NOMO-1 treated with DMSO at 0.1 percent for 48 hours (cell line): ENCODE data around the gene SND1.
A peak's percentile ranks its signal among the peaks of the same experiment; 100 is the strongest.

Source experiments
- DNase-seq: peaks from one replicate; lab custom pipeline; 2025; ENCODE audit not compliant: unreplicated experiment; lab: John Stamatoyannopoulos, UW

SND1 gene

DNA sequence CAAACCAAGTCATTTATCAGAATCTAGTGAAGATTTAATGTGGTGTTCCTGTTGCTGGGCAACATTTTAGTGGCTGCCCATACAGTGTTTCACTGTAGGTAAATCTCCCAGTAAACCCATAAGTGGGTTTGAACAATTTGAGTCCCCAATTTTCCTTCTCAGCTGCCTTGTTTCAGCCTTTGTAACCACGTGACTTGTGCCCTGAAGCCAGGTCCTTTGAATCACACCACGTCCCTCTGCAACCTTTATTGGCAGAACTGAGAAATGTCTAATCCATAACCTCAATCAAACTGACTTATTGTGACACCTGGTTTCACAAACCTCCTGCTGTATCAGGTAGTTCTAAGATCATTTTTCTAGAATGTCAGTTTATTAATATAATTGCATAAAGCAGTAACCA lies 30.1 kb downstream of the SND1 start:
- no peak for DNase-seq

DNA sequence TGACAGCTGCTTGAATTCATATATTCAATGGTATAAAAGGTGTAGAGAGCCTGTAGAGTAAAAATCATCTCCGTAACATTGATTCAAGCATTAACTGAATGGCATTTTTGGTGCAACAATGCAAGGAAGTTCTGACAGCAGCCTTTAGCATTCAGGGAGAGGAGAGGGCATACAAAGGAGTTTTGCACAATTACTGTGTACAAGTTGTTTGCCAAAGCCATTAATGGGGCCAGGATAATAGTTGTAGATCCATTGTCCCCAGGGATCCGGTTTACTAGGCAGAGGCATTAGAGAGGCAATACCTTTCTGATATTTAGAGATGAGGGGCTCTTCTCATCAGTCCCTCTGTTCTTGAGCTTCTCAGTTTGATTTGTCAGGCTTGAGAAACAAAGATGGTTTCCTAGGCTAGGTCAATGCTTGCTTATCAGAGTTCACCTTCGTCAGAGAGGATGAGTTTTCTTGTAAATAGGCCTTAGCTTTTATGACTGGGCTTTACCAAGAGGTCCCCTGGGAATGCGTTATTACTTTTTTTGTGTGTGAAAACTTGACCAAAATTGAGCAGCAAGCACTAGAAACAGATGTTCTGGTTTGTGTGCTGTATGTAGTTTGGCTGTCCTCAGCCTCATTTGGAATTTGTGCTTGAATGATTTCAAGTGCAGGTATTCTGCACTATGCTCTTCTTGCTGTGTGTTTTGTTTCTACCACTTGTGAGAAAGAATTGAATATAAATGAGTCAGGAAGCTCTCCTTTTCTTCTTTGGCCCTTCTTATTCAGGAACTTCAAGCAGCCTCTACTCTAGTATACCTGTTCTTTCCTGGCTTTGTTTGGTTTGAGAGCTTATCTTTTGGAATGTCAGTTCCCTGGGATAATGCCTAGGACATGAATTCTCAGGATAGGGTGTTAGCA lies 32.0 kb downstream of the SND1 start:
- DNase-seq: no peak

DNA sequence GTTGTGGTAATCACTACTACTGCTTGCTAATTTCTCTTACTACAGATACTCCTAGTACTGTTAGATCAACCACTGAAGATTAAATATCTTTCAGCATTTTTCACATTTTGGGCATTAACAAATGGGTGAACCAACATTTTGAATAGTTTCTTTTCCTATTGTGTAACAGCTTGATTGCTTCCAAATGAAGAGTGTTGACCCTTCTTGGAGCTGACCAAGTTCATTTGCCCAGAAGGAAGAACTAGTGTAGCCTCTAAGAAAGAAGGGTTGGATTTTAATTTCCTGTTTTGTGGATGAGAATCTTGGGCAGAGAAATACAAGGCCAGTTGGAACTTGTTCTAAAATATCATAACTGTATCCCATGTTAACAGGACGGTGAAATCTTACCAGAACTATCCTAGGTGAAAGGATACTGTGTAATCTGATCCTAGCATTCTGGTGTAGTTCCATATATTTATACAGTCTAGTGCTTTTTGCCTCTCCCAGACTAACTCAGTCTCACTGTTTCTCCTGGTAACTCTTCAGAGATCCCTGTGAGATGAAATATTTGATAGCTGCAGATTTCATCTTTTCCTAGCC lies 37.3 kb downstream of the SND1 start:
- no peak for DNase-seq

DNA sequence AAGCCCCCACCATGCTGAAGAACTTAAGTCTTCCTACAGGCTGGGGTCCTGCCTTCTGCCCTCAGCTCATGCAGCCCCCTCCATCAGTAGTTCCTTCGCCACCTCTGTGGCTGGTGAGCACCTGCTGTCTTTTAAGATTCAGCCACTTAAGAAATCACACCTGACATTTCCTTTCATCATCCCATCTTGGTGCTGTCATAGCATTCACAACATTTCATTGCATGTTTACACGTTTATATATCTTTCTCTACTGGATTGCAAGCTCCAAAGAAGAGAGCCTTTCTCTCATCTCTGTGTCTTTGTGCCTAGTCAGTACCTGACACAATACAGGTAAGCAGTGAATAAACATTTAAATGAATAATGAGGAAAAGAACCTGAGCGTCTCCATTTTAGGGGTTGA lies 38.3 kb downstream of the SND1 start:
- DNase-seq: no peak

DNA sequence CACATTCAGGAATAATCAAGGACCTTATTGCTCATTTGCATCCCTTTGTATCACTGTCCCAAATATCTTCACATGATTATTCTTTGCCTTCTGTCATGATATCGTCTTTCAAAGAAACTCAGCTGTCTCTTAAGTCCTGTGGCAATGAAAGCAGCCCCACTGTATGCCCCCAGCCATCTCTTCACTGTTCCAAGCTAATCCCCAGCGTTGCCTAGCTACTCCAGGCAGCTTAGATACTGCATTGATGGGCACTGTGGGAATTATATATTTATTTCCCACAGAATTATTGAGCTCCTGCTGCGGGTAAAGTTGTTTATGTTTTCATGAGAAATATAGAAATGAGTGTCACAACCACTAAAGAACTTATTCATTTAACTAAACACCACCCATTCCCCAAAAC lies 38.8 kb downstream of the SND1 start:
- DNase-seq: no peak

DNA sequence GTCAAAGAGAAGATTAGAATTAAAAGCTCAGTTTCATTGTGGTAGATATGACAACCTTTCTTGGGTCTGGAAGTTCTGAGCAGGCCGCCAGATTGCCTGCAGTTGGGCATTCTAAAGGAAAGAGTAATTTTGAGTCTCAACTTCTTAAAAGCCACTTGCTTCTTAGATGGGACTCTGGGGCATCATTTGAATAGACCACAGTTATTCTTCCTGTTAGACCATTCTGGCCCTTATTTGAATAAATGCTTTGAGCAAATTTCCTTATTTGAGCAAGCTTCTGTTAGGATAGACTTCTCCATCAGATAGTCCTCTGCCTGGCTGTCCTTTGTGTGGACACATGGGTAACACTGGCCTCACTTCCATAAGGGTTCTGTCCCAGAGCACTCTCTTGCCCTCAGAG lies 40.2 kb downstream of the SND1 start:
- DNase-seq: no peak

DNA sequence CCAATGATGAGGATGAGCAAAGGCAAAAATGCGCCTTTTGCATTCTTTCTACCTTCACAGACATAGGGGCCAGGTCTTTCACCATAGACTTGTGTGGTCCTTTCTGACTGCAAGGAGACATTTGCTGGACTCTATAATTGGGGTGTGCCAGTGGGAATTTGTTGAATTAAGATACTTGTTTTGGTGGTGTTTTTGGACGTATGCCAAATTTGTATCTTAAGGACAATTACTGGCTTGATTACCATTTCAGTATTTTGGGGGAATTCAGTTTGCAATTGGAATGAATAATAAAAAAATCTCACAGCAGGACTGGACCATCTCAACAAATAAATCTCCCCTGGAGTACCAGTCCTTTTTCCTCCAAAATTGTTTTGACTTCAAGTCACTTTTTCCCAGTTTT lies 47.9 kb downstream of the SND1 start:
- DNase-seq: no peak

DNA sequence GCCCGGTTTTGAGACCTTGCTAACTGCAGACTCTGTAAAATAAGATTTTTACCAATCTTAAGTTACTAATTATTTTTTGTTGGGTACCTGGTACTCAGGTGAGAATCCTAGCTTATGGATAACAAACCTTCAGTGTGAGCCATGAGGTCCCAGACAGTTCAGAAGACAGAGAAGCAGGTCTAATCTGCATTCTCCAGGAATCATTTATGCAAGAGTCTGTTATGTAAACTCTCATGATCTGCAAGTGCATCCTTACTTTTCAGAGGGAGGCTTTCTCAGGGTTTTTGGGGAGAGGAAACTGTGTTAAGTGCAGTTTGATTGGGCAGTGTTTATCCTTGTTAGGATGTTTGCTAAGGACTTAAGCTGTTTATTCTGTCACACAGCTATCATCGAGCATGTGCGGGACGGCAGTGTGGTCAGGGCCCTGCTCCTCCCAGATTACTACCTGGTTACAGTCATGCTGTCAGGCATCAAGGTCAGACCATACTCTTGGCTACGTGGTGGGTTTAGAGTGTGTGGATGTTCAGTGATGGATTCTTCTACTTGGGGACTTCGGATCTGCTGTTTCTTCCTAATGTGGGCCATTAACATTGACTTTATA lies 50.2 kb downstream of the SND1 start:
- no peak for DNase-seq

DNA sequence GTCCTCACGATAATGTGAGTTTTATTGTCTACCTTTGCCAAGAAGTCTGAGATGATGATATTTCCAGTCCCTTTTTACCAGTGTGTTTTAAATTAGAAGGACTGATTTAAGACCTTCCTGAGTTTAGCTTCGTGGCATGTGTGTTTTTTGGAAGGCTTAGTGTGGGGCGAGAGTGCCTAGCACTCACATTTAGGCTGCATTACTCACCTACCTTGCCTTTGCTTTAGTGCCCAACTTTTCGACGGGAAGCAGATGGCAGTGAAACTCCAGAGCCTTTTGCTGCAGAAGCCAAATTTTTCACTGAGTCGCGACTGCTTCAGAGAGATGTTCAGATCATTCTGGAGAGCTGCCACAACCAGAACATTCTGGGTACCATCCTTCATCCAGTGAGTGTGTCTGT lies 50.9 kb downstream of the SND1 start:
- no peak for DNase-seq

DNA sequence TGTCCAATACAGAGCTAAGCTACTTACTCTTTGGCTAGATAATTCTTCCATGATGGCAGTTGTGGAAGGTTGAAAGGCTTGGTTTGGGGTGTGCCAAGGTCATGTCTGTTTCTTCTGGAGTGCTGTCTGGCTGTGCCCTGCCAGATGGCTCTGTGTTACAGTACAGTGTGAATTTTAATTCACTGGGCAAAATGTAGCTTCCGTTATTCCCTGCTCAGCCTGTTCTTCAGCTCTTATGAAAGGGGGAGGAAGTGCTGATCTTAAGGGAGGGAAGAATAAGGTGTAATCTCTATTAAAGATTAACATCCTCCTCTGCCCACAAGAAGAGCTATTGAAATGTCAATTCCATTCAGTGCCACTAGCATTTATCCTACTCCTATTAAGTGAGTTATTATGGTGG lies 52.2 kb downstream of the SND1 start:
- DNase-seq: no peak

DNA sequence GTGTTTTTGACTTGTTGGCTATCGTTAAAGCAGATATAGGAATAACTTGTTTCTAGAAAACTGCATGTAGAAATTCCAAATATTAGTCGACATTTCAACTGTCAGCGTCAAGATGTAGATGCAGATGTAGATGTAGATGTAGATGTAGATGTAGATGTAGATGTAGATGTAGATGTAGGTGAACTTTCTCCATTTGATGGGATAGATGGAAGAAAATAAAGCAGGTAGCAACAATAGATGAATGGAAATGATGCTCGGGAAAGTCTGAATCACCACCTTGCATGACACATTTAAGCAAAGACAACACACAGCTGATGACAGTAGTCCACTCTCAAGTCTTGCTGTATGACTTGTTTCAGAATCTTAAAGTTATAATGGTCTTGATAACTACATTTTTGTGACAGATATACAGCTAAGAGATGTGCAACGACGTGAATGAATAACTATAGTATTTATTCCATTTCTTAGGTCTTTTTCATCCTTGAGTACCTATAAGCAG lies 53.5 kb downstream of the SND1 start:
- no peak for DNase-seq

DNA sequence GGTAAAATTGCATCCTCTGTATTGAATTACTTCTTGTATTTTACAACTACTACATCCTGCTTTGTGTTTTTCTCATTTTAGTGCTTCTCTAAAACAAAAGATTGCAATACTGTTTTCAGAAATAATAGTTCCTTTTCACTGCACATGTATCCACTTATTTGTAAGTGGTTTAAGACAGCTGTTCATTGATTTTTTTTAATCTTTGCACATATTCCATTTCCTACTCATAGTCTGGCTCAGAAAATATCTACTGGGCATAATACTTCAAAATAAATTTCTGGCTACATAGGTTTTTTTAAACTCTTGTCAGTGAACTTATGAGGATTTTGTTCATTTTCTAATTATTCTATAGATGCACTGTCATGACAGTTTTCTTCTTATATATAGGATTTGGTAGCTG lies 54.8 kb downstream of the SND1 start:
- no peak for DNase-seq

DNA sequence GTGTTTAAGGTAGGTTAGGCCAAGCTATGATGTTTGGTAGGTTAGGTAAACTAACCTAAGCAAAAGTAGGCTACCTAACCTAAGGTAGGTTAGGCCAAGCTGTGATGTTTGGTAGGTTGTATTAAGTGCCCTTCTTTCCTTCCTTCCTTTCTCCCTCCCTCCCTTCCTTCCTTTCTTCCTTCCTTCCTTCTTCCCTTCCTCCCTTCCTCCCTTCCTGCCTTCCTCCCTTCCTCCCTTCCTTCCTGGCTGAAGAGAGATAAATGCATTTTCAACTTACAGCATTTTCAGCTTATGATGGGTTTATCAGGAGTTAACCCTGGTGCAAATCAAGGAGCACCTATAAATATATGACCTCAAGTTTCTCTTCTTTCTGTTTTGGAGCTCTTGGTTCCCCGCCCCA lies 56.2 kb downstream of the SND1 start:
- DNase-seq: no peak

DNA sequence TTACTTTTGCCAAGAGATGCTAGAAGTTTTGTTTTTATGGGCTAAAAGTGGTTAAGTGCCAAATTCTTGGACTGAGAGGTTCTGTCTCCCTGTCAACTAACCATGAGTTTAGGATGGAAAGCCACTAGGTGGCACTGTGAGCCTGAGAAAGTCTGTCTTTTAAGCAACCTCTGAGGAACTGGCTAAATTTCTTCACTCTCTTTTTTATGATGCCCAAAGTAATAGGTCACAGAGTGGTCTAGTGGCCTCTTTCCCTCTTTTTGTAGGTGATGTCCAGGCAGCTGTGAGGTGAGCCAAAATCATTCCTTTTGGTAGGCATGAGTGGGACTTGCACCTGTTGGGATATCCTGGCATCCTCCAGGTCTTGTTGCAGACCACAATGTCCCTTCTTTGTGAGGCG lies 56.8 kb downstream of the SND1 start:
- peak; percentile 50 for DNase-seq

DNA sequence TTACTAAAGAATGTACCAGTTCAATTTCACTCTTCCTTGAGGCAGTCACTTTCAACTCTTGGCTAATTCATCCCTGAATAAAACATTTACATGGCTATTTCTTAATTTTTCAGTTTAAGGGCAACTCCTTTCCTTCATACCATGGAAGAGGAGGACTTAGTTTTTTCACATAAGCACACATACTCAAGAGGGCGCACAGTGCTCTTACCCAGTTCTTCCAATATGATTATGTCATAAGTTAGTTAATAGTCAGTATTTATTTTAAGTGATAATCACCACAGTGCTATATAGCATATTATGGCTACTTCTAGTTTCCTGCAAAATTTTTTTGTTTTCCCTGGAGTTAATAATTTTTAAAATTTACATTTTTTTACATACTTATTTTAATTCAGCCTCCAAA lies 58.6 kb downstream of the SND1 start:
- DNase-seq: no peak

DNA sequence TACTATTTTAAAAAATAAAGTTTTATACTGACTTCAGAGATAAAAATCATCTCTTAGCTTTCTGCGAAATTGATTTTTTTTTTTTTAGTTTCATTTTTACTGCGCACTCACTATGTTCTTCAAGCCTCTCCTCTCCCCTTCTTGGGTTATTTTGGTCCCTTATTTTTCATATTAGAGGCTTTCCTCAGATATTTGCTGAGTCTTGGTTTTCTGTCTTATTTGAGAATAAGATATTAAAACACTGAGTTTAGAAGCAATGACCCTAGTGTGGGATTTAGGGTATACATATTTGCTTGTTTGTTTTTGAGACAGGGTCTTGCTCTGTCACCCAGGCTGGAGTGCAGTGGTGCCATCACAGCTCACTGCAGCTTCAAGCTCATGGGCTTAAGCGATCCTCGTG lies 59.9 kb downstream of the SND1 start:
- no peak for DNase-seq

DNA sequence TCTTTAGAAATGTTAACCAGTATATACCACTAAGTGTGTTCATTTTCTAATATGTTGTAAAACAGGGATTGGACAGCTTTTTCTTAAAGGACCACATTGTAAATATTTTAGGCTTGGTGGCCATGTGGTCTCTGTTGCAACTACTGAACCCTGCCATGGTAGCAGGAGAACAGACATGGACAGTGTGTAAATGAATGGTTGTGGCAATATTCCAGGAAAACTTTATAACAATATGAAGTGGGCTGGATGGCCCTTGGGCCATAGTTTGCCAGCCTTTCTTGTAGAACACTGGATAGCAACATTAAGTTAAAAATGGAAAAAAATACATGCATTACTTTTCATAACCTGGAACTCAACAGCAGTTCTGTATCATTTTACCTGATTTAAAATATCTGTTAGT lies 61.0 kb downstream of the SND1 start:
- no peak for DNase-seq

DNA sequence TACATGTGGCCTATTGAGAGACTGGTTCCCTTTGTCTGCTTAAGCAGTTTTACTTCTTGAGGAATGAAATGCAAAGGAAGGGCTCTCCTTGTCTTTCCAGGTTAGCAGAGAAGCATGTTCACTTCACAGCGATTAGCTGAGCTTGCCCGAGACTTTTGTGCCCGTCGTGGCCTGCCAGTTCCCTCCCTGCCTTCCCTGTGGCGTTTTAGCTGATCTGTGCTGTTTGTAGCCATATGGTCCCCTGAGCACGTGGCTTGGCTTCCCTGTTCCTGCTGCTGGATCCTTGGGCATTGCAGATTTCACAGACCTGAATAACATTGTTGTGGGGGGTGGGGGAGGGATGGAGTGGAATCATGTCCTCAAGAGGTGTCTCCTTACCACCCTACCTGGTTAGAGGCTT lies 61.8 kb downstream of the SND1 start:
- no peak for DNase-seq

DNA sequence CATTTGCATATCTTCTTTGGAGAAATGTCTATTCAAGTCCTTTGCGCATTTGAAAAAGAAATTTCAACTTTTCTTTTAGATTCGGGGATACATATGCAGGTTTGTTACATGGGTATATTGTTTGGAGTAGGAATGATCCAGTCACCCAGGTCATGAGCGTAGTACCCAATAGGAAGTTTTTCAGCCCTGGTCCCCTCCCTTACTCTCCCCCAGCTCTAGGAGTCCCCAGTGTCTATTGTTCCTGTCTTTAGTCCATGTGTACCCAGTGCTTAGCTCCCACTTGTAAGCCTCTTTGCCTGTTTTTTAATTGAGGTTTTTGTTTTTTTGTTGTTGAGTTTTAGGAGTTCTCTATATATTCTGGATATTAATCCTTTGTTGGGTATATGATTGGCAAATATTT lies 63.3 kb downstream of the SND1 start:
- DNase-seq: no peak

DNA sequence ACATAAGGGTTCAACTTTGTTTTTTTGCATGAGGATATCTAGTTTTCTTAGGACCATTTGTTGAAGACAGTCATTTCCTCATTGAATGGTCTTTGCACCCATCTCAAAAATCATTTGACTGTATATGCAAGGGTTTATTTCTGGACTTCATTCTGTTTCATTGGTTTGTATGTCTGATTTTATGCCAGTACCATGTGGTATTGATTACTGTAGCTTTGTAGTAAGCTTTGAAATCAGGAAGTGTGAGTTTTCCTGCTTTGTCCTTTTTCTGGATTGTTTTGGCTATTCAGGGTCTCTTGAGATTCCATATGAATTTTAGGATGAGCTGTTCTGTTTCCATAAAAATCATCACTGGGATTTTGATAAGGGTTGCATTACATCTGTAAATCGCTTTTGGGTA lies 63.9 kb downstream of the SND1 start:
- DNase-seq: no peak

DNA sequence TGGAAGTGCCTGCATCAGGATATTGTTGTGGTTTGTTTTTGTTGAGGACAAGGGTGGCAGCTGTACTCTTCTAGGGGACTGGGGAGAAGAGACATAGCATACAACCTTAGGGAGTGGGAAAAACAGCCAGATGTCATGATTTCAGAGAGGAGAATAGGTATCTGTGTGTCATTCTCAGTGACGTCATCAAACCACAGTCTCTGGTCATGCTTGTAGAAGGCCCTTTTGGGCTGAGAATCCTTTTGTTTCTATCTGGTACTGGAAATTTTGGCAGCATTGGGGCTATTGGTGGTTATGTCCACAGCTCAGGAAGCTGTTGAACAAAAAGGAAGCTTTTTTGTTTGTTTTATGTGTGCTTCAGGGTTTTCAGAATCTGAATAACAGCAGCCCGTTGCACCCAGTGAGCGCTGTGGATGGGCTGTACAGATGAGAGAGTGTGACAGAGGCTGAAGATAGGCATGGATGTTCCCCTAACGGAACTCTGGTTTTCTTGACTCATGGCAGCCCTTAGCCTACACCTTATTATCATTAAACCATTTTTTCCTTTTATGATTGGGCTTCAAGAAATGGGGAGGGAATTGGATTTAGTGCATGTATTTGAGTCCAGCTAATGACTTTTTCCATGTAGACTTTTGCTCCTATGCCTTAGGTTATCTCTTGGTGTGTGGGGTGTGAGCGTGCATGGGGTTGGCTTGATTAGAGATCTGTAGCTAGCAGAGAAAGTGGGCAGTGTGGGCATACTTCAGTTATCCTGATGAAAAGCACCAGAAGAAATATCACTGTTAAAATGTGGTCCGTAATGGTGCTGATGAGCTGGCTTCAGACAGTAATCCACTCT lies 65.7 kb downstream of the SND1 start:
- DNase-seq: no peak

DNA sequence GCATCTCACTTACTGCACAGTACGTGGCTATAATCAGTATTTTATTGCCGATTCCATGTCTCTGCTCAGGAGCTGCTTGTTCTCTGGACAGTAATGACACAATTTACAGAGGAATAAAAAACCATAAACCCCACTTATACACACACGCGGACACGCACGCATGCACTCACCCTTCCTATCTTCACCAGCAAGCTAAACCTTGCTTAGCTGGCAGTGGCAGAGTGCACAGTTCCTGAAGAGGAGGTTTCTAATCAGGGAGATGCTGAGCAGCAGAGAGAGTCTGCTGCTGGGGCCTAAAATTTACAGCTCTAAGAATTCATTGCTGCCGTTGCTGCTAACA lies 66.3 kb downstream of the SND1 start:
- DNase-seq: no peak
